GM10266 (cell line): Measurements from ENCODE around the gene MPPED1.

Experiments used
- DNase-seq: peaks from one replicate; pipeline ENCODE4 v3.0.0; 2012; ENCODE audit errors: extremely low spot score
- TF ChIP-seq, protein P1 (sequence below): IDR thresholded peaks from 2 replicates; pipeline ENCODE4 v1.5.1; 2012; ENCODE audit warnings: mild to moderate bottlenecking, low read depth; ENCODE audit not compliant: control insufficient read depth, insufficient read depth; ENCODE audit errors: missing control alignments

The MPPED1 gene

DNA sequence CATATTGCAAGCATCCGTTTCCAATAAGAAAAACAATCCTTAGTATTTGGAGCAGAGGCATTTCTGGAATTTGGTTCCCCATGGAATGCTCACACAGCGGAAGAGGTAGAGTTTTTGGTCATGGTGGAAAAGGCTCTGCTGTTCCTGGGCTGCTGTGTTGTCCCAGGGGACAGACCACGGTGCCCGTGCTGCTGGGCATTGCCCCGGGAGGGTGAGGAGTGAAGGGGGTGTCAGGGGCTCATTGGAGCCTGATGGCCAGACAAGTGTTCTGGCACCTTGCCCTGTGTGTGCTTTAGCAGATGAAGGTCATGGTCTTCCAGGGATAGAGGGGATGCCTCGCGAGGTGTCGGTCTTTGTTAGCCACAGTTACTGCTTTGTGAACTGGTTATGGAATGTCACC is 61.2 kb downstream of the MPPED1 start:
- no peak for DNase-seq
- TF ChIP-seq, protein P1, sequence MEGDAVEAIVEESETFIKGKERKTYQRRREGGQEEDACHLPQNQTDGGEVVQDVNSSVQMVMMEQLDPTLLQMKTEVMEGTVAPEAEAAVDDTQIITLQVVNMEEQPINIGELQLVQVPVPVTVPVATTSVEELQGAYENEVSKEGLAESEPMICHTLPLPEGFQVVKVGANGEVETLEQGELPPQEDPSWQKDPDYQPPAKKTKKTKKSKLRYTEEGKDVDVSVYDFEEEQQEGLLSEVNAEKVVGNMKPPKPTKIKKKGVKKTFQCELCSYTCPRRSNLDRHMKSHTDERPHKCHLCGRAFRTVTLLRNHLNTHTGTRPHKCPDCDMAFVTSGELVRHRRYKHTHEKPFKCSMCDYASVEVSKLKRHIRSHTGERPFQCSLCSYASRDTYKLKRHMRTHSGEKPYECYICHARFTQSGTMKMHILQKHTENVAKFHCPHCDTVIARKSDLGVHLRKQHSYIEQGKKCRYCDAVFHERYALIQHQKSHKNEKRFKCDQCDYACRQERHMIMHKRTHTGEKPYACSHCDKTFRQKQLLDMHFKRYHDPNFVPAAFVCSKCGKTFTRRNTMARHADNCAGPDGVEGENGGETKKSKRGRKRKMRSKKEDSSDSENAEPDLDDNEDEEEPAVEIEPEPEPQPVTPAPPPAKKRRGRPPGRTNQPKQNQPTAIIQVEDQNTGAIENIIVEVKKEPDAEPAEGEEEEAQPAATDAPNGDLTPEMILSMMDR = no peak

DNA sequence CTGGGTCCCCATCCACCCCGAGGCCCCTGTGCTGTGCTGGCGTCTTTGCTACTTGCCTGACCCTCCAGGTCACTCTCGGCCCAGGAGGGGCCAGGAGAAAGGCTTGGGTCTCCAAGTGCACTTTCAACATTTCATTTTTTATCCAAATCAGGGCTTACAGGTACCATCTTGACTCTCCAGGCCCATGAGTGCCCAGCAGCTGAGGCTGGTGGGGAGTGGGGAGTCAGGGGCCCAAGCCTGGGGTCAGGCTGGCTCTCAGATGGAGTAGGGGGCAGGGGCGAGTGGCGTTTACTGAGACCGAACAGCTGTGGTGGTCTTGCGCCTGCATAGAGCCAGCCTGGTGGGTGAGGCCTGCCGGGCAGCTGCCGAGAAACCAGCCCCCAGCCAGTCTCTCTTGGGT is 61.6 kb downstream of the MPPED1 start:
- DNase-seq = no peak
- TF ChIP-seq, protein P1 = no peak

DNA sequence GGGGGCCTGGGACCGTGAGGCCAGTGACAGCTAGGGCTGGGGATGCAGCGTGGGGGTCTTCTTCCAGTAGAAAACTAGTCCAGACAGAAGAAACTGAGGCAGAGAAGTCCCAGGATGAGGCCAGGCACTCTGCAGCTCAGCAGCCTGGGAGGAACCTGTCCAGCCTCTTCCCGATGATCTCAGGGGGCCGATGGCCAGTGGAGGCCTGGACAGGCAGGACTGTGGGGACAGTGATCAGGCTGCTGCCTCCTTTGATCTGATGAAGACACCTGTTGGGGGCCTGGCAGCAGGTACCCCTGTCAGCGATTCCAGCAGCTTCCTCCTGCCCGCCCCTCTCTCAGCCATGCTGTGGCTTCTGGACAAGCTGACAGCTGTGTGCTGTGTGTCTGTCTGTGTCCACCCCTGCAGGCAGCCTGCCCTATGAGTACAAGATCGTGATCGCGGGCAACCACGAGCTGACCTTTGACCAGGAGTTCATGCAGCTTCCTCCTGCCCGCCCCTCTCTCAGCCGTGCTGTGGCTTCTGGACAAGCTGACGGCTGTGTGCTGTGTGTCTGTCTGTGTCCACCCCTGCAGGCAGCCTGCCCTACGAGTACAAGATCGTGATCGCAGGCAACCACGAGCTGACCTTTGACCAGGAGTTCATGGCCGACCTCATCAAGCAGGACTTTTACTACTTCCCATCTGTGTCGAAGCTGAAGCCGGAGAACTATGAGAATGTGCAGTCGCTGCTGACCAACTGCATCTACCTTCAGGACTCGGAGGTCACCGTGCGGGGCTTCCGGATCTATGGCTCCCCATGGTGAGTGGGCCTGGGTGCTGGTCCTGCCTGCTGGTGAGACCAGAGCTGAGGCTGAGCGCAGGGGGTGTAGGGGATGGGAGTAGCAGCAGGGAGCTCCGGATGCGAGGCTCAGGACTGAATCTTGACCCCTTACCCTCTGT is 62.6 kb downstream of the MPPED1 start:
- DNase-seq = no peak
- TF ChIP-seq, protein P1 = no peak

DNA sequence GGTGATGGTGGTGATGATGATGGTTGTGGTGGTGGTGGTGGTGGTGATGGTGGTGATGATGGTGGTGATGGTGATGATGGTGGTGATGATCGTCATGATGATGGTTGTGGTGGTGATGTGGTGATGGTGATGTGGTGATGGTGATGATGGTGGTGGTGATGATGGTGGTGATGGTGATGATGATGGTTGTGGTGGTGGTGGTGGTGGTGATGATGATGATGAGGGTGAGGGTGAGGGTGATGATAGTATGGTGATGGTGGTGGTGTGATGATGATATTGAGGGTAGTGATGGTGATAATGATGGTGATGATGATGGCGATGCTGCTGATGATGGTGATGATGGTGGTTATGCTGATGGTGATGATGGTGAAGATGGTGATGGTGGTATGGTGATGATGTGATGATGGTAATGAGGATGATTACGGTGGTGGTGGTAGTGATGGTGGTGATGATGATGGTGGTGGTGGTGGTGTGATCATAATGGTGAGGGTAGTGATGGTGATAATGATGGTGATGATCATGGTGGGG is 63.8 kb downstream of the MPPED1 start:
- DNase-seq = no peak
- TF ChIP-seq, protein P1 = no peak

DNA sequence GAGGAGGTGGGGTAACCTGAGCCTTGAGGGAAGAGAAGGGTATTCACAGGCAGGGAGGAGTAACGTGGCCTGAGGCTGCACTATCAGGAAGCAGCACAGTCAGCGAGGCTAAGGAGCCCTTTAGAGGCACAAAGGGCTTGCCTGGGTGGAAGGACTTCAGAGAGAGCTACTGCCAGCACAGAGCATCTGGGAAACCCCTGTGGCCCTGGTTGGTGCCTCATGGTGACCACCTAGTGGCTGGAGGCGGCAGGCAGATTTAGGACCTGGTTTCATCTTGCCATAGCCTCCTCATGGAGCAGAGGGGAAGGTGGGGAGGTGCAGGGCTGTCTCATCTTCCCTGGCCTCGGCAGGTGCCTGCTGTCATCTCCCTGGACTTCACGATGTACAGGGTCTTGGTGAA is 64.5 kb downstream of the MPPED1 start:
- no peak for DNase-seq
- TF ChIP-seq, protein P1 = peak; percentile 6

DNA sequence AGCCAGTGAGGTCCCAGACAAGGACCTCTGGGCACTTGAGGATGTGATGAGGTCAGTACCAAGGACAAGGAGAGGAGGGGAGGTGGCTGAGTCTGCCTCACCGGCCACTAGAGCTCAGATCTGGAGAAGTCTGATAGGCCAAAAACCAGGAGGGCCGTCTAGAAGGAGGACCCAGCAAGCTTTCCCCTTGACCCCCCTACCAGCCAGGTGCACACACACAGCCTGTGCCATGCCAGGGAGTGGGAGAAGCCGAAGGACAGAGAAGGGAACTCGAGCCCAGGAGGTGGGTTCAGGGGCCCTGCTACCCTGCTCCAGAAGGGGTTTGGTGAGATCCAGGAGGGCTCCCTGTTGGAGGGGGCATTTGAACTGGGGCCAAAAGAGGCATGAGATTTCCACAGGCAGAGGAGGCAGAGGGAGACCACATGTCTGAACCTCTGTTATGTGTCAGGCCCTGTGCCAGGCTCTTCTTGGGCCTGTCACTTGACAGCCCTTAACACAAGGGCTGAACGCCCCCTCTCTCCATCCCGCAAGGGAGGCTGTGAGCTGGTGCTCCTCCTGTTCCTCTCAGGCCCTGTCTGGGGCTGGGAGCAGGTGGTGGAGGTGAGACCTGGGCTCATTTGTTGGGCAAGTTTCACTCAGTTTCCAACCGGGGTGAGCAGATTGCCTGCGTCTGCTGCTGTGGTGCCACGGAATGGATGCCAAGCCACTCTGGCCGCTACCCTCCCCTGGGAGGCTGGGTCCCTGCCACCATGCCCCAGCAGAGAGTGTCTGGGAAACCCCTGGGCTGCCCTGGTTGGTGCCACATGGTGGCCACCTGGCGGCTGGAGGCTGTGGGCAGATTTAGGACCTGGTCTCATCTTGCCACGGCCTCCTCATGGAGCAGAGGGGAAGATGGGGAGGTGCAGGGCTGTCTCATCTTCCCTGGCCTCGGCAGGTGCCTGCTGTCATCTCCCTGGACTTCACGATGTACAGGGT is 65.2 kb downstream of the MPPED1 start:
- no peak for DNase-seq
- TF ChIP-seq, protein P1 = no peak
